Memory B cell (primary cell): Measurements from ENCODE around the gene NTN3.
A peak's percentile ranks its signal among the peaks of the same experiment; 100 is the strongest.
"Not testable (repeated sequence)": the region's sequence is repeated elsewhere in the genome, so short reads cannot be mapped to it uniquely, and the experiment has no call there.

Experiments used
- ATAC-seq: fragments of 150-1000 bp; cut with Tn5 transposase; 2 replicates; pipeline ENCODE4 v1.10.0; 2021; ENCODE audit warnings: low read depth, mild to moderate bottlenecking, moderate library complexity
- DNase-seq, 2 donors: peaks; one replicate each; pipeline ENCODE4 v3.0.0; 2022; ENCODE audit warnings: low spot score in 2 of 2
- H3K27ac Mint-ChIP-seq: one replicate; pipeline ENCODE4 v1.8.0; 2022; ENCODE audit warnings: mild to moderate bottlenecking, moderate library complexity, mixed read lengths
- H3K27me3 Mint-ChIP-seq: one replicate; pipeline ENCODE4 v1.8.0; 2022; ENCODE audit warnings: mixed read lengths
- H3K36me3 Mint-ChIP-seq: one replicate; pipeline ENCODE4 v1.8.0; 2022; ENCODE audit warnings: mild to moderate bottlenecking, mixed read lengths
- H3K4me1 Mint-ChIP-seq: one replicate; pipeline ENCODE4 v1.8.0; 2022; ENCODE audit warnings: mixed read lengths
- H3K4me3 Mint-ChIP-seq: one replicate; pipeline ENCODE4 v1.8.0; 2022; ENCODE audit warnings: mild to moderate bottlenecking, moderate library complexity, mixed read lengths
- H3K9me3 Mint-ChIP-seq: one replicate; pipeline ENCODE4 v1.8.0; 2022; ENCODE audit warnings: mixed read lengths

The NTN3 gene

GRCh38 chr16:2475413-2476344 lies 4.6 kb downstream of the NTN3 start:
- DNase-seq (no peak), ATAC-seq (peak; percentile 22)
- Mint-ChIP-seq H3K36me3 (no peaks in the 10 kb centered on the region), H3K4me1 (peaks cover 9% of the 10 kb centered on the region), H3K4me3 (peak overlapping the region; percentile 71), H3K9me3 (no peaks in the 10 kb centered on the region), H3K27ac (no peak overlapping the region), H3K27me3 (peaks cover 10% of the 10 kb centered on the region)

- H3K4me1 Mint-ChIP-seq = peaks cover 9% of the 10 kb centered on the region
- no peaks in the 10 kb centered on the region for H3K36me3 Mint-ChIP-seq
- DNase-seq = no peak
- H3K27ac Mint-ChIP-seq = no peak overlapping the region
- peaks cover 10% of the 10 kb centered on the region for H3K27me3 Mint-ChIP-seq
- peak overlapping the region; percentile 58 for H3K4me3 Mint-ChIP-seq
- ATAC-seq = no peak
- H3K9me3 Mint-ChIP-seq = no peaks in the 10 kb centered on the region
Observed at GRCh38 chr16:2476345-2476720, 5.2 kb downstream of the NTN3 start.

GRCh38 chr16:2476741-2477140 lies 5.6 kb downstream of the NTN3 start:
- DNase-seq (no peak), ATAC-seq (no peak)
- Mint-ChIP-seq H3K27ac (no peak overlapping the region), H3K36me3 (no peaks in the 10 kb centered on the region), H3K27me3 (peaks cover 10% of the 10 kb centered on the region), H3K9me3 (no peaks in the 10 kb centered on the region), H3K4me1 (peaks cover 9% of the 10 kb centered on the region), H3K4me3 (peak overlapping the region; percentile 58)

- no peaks in the 10 kb centered on the region for H3K9me3 Mint-ChIP-seq
- no peak overlapping the region for H3K27ac Mint-ChIP-seq
- H3K4me1 Mint-ChIP-seq = peaks cover 12% of the 10 kb centered on the region
- no peak overlapping the region for H3K4me3 Mint-ChIP-seq
- ATAC-seq (no peak), DNase-seq (no peak)
- H3K27me3 Mint-ChIP-seq = peaks cover 8% of the 10 kb centered on the region
- H3K36me3 Mint-ChIP-seq = no peaks in the 10 kb centered on the region
Observed at GRCh38 chr16:2477327-2477726, 6.2 kb downstream of the NTN3 start.

GRCh38 chr16:2478279-2478678 lies 7.2 kb downstream of the NTN3 start:
- Mint-ChIP-seq H3K4me1 (peaks cover 10% of the 10 kb centered on the region), H3K36me3 (peaks cover 2% of the 10 kb centered on the region), H3K27me3 (peaks cover 2% of the 10 kb centered on the region), H3K4me3 (no peak overlapping the region), H3K9me3 (no peaks in the 10 kb centered on the region), H3K27ac (no peak overlapping the region)
- DNase-seq (no peak), ATAC-seq (no peak)

- H3K27ac Mint-ChIP-seq, H3K9me3 Mint-ChIP-seq: not testable (repeated sequence)
- peaks cover 11% of the 10 kb centered on the region for H3K4me1 Mint-ChIP-seq
Observed at GRCh38 chr16:2479996-2480395, 8.9 kb downstream of the NTN3 start.

GRCh38 chr16:2480948-2481347 lies 9.9 kb downstream of the NTN3 start:
- Mint-ChIP-seq H3K4me3 (no peak overlapping the region), H3K27me3 (no peaks in the 10 kb centered on the region), H3K9me3 (no peaks in the 10 kb centered on the region), H3K27ac (no peak overlapping the region), H3K4me1 (peaks cover 11% of the 10 kb centered on the region), H3K36me3 (peaks cover 2% of the 10 kb centered on the region)
- DNase-seq = no peak
- no peak for ATAC-seq

More at GRCh38 chr16:2479996-2480395, 8.9 kb downstream of the NTN3 start:
- not testable (repeated sequence) for H3K4me3 Mint-ChIP-seq, H3K27me3 Mint-ChIP-seq, ATAC-seq, DNase-seq, H3K36me3 Mint-ChIP-seq

- Mint-ChIP-seq H3K36me3 (peaks cover 2% of the 10 kb centered on the region), H3K4me3 (no peak overlapping the region), H3K27me3 (no peaks in the 10 kb centered on the region), H3K9me3 (no peaks in the 10 kb centered on the region), H3K4me1 (peaks cover 12% of the 10 kb centered on the region), H3K27ac (no peak overlapping the region)
- ATAC-seq (no peak), DNase-seq (no peak)
Observed at GRCh38 chr16:2481676-2482075, 10.6 kb downstream of the NTN3 start.

GRCh38 chr16:2482249-2482648 lies 11.2 kb downstream of the NTN3 start:
- DNase-seq = no peak
- no peaks in the 10 kb centered on the region for H3K9me3 Mint-ChIP-seq
- no peak for ATAC-seq
- H3K27me3 Mint-ChIP-seq = no peaks in the 10 kb centered on the region
- peak overlapping the region; percentile 66 for H3K27ac Mint-ChIP-seq
- peaks cover 17% of the 10 kb centered on the region for H3K4me1 Mint-ChIP-seq
- peaks cover 2% of the 10 kb centered on the region for H3K36me3 Mint-ChIP-seq
- no peak overlapping the region for H3K4me3 Mint-ChIP-seq

- H3K4me1 Mint-ChIP-seq = peaks cover 19% of the 10 kb centered on the region
- no peaks in the 10 kb centered on the region for H3K9me3 Mint-ChIP-seq
- ATAC-seq = no peak
- no peaks in the 10 kb centered on the region for H3K27me3 Mint-ChIP-seq
- H3K4me3 Mint-ChIP-seq = no peak overlapping the region
- peak overlapping the region; percentile 66 for H3K27ac Mint-ChIP-seq
- no peak for DNase-seq
- peaks cover 2% of the 10 kb centered on the region for H3K36me3 Mint-ChIP-seq
Observed at GRCh38 chr16:2482708-2483534, 11.8 kb downstream of the NTN3 start.

- no peak overlapping the region for H3K4me3 Mint-ChIP-seq
- ATAC-seq (no peak), DNase-seq (no peak)
- peaks cover 2% of the 10 kb centered on the region for H3K36me3 Mint-ChIP-seq
- H3K27ac Mint-ChIP-seq = no peak overlapping the region
- H3K27me3 Mint-ChIP-seq = no peaks in the 10 kb centered on the region
- peaks cover 19% of the 10 kb centered on the region for H3K4me1 Mint-ChIP-seq
- H3K9me3 Mint-ChIP-seq = no peaks in the 10 kb centered on the region
Observed at GRCh38 chr16:2483939-2484897, 13.1 kb downstream of the NTN3 start.

- peaks cover 2% of the 10 kb centered on the region for H3K36me3 Mint-ChIP-seq
- no peak for ATAC-seq
Observed at GRCh38 chr16:2484898-2485508, 13.9 kb downstream of the NTN3 start.

GRCh38 chr16:2485811-2486507 lies 14.9 kb downstream of the NTN3 start:
- peaks cover 19% of the 10 kb centered on the region for H3K4me1 Mint-ChIP-seq
- no peak for DNase-seq

More at GRCh38 chr16:2484898-2485508, 13.9 kb downstream of the NTN3 start:
- no peaks in the 10 kb centered on the region for H3K27me3 Mint-ChIP-seq
- no peak for DNase-seq
- H3K4me1 Mint-ChIP-seq = peaks cover 19% of the 10 kb centered on the region
- H3K9me3 Mint-ChIP-seq = no peaks in the 10 kb centered on the region
- no peak overlapping the region for H3K4me3 Mint-ChIP-seq
- peak overlapping the region; percentile 69 for H3K27ac Mint-ChIP-seq

More at GRCh38 chr16:2485811-2486507, 14.9 kb downstream of the NTN3 start:
- Mint-ChIP-seq H3K36me3 (peaks cover 2% of the 10 kb centered on the region), H3K27me3 (no peaks in the 10 kb centered on the region), H3K9me3 (no peaks in the 10 kb centered on the region), H3K27ac (no peak overlapping the region), H3K4me3 (no peak overlapping the region)
- ATAC-seq = no peak
